AG09319 (cell line): ENCODE results near the gene PTPRZ1.

Source experiments
- DNase-seq: peaks from one replicate; pipeline ENCODE4 v3.0.0-alpha.2; 2010; ENCODE audit warnings: low read depth; ENCODE audit errors: extremely low read depth
- TF ChIP-seq, protein P1 (sequence below): IDR thresholded peaks from 2 replicates; pipeline ENCODE4 v1.5.1; 2011; ENCODE audit warnings: low read depth, mild to moderate bottlenecking, inconsistent platforms, low read length, moderate library complexity

The PTPRZ1 gene

DNA sequence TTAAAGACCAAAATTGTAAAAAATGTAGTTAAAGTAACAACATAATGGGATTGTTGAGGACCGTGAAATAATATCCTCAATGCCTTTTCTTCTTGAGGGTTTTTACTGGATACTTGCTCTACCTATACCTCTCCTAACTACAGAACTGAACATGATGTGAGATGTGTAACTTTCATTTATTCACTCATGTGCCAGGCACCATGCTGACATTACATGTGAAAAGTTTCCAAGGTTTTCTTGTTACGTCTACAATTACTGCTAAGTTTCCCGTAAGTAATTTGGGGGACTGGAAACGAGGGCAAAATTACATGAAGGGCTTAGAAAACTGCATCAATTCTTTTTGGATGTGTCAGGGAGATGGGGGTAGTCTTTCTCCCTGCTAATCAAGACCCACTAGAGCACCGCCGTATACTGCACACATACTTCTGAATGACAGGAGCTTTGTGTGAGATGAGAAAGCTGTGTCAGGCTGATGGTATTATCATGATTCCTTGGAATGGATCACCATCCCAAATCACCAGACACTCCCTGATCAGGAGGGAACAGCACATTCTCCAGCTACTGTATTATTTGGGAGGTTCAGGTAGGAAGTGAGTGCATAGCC, 41.8 kb downstream of the PTPRZ1 start:
- TF ChIP-seq, protein P1, sequence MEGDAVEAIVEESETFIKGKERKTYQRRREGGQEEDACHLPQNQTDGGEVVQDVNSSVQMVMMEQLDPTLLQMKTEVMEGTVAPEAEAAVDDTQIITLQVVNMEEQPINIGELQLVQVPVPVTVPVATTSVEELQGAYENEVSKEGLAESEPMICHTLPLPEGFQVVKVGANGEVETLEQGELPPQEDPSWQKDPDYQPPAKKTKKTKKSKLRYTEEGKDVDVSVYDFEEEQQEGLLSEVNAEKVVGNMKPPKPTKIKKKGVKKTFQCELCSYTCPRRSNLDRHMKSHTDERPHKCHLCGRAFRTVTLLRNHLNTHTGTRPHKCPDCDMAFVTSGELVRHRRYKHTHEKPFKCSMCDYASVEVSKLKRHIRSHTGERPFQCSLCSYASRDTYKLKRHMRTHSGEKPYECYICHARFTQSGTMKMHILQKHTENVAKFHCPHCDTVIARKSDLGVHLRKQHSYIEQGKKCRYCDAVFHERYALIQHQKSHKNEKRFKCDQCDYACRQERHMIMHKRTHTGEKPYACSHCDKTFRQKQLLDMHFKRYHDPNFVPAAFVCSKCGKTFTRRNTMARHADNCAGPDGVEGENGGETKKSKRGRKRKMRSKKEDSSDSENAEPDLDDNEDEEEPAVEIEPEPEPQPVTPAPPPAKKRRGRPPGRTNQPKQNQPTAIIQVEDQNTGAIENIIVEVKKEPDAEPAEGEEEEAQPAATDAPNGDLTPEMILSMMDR: no peak
- DNase-seq: no peak

DNA sequence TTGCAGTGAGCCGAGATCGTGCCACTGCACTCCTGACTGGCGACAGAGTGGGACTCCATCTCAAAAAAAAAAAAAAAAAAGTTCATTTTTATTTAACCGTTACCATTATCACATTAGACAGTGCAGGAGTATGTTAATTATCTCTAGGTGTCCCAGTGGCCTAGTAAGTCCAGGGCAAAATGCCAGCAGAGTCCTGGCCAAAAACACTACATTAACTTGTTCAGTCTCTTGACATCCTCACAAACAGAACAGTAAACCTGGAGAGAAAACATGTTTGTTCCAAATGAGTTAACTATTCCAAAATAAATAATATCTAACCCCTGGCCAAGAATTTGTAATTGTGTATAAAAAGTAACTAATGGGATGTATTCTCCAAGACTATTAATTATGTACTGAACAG, 43.2 kb downstream of the PTPRZ1 start:
- TF ChIP-seq, protein P1: no peak
- no peak for DNase-seq

DNA sequence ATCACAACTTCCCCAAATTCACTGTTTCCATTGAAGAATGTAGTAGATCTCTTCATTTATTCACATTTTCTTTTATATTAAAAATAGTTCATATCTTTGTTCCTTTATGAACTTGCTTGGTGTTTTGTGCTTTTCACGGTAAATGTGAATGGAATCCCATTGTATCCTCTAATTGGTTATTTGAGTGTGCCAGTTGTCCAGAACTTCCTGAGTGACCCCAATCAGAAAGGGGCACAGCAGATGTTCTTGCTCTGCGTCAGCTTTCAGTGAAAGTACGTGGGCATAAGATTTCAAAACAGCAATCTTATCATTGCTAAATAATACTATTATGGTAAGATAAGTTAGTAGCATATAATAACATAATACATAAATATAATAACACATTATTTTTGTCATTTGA, 47.0 kb downstream of the PTPRZ1 start:
- DNase-seq: no peak
- TF ChIP-seq, protein P1: no peak

DNA sequence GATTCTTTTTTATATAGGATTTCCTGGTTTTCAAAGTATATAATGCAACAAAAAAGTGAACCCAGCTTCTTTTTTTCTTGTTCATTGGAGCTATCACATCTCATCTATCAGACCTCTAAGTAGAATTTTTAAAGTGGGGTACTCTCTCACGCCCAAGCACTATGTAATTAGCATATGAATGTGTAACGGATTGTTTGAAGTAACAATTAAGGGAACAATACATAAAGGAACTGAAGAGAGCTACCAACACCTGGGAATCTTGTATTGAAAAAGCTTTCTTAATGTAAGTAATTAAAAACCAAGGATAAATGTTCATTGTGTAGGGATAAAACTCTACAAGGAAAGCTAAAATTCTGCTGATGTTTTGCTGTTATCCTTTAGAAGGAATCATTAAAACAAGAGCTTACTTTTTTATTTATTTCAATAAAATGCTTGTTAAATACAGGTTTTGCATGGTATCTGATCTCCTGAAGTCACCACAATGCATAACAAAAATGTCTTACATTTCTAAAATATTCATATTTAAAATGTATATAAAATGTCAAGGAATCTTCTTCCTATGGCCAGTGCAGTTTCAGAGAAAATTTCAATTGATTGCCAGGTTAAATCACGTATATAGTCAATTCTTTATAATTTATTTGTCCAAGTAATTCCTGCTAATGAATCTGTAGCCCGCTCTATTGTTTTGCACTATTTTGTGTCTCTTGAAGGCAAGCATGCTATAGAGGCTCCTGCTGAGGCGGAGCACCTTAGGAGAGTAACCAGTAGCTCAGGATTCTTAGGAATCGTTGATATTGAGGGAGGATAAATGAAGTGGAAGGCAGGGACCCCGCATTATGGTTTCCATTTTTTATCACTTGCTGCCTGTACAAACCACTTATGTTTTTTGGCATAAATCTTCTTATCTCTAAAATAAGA, 51.6 kb downstream of the PTPRZ1 start:
- TF ChIP-seq, protein P1: no peak
- DNase-seq: no peak

DNA sequence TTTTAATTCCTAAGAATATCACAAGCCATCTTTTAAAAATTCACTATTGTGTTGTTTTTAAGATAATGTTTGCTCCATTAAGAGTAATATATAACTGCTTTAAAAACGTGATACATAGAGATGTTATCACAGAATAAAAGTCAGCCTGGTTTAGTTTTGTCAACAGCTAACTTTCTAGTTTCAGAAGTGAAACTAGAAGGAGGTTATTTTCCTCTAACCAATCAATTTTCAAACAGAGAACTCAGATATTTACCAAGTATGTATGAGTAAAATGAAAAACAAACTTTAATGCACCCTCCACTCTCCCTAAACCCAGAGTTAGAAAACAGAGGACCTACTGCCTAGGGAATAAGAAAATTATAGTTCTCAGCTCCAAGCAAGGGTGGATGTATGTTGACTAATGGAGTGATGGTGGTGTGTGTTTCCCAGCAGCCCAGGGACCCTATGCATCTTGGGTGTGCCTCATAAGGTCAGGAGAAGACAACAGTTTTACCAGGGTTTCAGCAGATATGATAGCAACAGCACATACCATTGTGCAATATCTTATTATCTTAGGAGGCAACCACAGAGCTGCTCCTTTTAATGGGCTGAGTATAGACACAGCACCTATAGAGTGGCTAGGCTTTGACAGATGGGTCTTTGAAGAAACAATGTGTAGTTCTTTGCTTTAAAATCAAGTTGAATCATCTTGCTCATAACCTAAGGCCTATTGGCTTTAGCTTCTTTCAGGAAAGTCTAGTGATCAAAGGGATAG, 58.4 kb downstream of the PTPRZ1 start:
- TF ChIP-seq, protein P1: no peak
- DNase-seq: no peak

DNA sequence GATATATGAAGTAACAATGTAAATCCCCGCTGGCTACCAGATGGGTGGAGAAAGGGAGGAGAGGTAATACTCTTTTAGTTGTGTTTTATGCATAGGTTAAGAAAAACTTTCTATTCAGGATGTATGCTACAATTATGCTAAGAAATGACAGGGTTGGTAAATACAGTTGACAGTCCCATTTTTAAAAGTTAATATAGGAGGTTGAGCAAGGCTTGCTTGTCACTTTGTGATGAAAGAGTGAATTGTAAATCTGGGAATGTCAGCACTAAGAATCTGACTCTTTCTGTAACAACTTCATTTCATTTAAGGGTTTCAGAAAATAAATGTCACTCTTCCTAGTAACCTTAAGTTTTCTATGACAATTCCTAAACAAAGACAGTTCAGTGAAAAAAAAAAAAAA, 59.8 kb downstream of the PTPRZ1 start:
- TF ChIP-seq, protein P1: no peak
- no peak for DNase-seq
